DND-41 (cell line): ENCODE data around the gene FAM219A.

Source experiments
- ATAC-seq: fragments of 200-7000 bp; cut with Tn5 transposase; 3 replicates; pipeline ENCODE4 v1.9.1; 2021; ENCODE audit warnings: low read depth; ENCODE audit not compliant: insufficient read depth
- DNase-seq: peaks from one replicate; pipeline ENCODE4 v3.0.0-alpha.2; 2020
- H2AFZ ChIP-seq: 2 replicates; pipeline ENCODE4 v1.6.0; 2012; ENCODE audit warnings: low read depth, low read length
- H3K27ac ChIP-seq: 2 replicates; pipeline ENCODE4 v1.5.1; 2012; ENCODE audit warnings: low read length, inconsistent platforms
- H3K27me3 ChIP-seq: fragments of 200-600 bp; sonication (generic); 2 replicates; pipeline ENCODE4 v1.6.0; 2012; ENCODE audit warnings: low read length, mild to moderate bottlenecking, inconsistent platforms; ENCODE audit not compliant: insufficient read depth, poor library complexity
- H3K36me3 ChIP-seq: 2 replicates; pipeline ENCODE4 v1.5.1; 2012; ENCODE audit warnings: low read length, inconsistent platforms; ENCODE audit not compliant: insufficient read depth
- H3K4me1 ChIP-seq: 2 replicates; pipeline ENCODE4 v1.5.1; 2012; ENCODE audit warnings: mild to moderate bottlenecking, low read length; ENCODE audit not compliant: insufficient read depth
- H3K4me2 ChIP-seq: 2 replicates; pipeline ENCODE4 v1.6.0; 2012; ENCODE audit warnings: mild to moderate bottlenecking, moderate library complexity, low read length, inconsistent platforms; ENCODE audit not compliant: insufficient read depth
- H3K4me3 ChIP-seq, 2 experiments: fragments of 200-600 bp in 1 of 2; shearing (Covaris generic) in 1 of 2; 2 replicates each; pipeline ENCODE4 v1.5.1; 2012 to 2016; ENCODE audit warnings: inconsistent platforms in 2 of 2, low read length in 2 of 2, mild to moderate bottlenecking in 2 of 2, low read depth in 1 of 2, moderate library complexity in 1 of 2
- H3K79me2 ChIP-seq: 2 replicates; pipeline ENCODE4 v1.6.0; 2012; ENCODE audit warnings: low read length, inconsistent platforms; ENCODE audit not compliant: insufficient read depth
- H3K9ac ChIP-seq: 2 replicates; pipeline ENCODE4 v1.6.0; 2012; ENCODE audit warnings: low read depth, mild to moderate bottlenecking, inconsistent platforms, low read length, moderate library complexity
- H3K9me3 ChIP-seq: 2 replicates; pipeline ENCODE4 v1.5.1; 2012; ENCODE audit warnings: low read length, moderate library complexity, mild to moderate bottlenecking, inconsistent platforms; ENCODE audit not compliant: insufficient read depth, severe bottlenecking
- H4K20me1 ChIP-seq: 2 replicates; pipeline ENCODE4 v1.6.0; 2012; ENCODE audit warnings: low read length; ENCODE audit not compliant: insufficient read depth
- EZH2 ChIP-seq: IDR thresholded peaks from 3 replicates; pipeline ENCODE4 v1.6.1; 2012; ENCODE audit warnings: borderline replicate concordance, low read depth, mild to moderate bottlenecking, moderate library complexity, low read length, inconsistent platforms; ENCODE audit not compliant: severe bottlenecking
- TF ChIP-seq, protein P1 (sequence below): IDR thresholded peaks from 2 replicates; pipeline ENCODE4 v1.5.1; 2012; ENCODE audit warnings: borderline replicate concordance, low read length, moderate library complexity, mild to moderate bottlenecking; ENCODE audit not compliant: poor library complexity, severe bottlenecking; ENCODE audit errors: extremely low read depth

FAM219A gene

DNA sequence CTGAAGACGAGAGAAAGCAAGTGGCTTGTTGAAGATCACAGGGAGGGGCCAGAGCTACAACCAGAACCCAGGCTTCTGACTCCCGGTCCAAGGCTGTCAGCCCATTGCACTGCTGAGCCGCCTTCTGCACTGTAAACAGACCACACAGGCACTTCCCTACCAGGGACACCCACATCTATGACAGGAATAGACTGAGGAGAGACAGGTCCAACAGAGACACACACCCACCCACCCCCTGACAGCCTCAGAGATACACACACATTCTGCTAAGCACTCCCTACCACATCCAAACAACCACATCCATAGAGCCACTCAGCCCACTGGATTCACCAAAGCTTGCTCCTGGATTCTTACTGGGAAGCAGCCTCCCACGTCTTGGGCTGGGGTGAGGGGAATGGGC, 58.6 kb downstream of the FAM219A start:
- H3K27me3 ChIP-seq: no peaks in the 10 kb centered on the region
- DNase-seq: no peak
- H2AFZ ChIP-seq: no peak overlapping the region
- peaks cover 27% of the 10 kb centered on the region for H3K36me3 ChIP-seq
- no peak for ATAC-seq
- no peak overlapping the region for H3K27ac ChIP-seq
- H3K9ac ChIP-seq: no peak overlapping the region
- peaks cover 6% of the 10 kb centered on the region; the same call in 1 of the 2 replicates for H4K20me1 ChIP-seq
- H3K9me3 ChIP-seq: no peaks in the 10 kb centered on the region
- no peak overlapping the region for H3K4me2 ChIP-seq
- TF ChIP-seq, protein P1, sequence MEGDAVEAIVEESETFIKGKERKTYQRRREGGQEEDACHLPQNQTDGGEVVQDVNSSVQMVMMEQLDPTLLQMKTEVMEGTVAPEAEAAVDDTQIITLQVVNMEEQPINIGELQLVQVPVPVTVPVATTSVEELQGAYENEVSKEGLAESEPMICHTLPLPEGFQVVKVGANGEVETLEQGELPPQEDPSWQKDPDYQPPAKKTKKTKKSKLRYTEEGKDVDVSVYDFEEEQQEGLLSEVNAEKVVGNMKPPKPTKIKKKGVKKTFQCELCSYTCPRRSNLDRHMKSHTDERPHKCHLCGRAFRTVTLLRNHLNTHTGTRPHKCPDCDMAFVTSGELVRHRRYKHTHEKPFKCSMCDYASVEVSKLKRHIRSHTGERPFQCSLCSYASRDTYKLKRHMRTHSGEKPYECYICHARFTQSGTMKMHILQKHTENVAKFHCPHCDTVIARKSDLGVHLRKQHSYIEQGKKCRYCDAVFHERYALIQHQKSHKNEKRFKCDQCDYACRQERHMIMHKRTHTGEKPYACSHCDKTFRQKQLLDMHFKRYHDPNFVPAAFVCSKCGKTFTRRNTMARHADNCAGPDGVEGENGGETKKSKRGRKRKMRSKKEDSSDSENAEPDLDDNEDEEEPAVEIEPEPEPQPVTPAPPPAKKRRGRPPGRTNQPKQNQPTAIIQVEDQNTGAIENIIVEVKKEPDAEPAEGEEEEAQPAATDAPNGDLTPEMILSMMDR: no peak
- no peak for TF ChIP-seq EZH2
- H3K4me1 ChIP-seq: no peaks in the 10 kb centered on the region
- no peaks in the 10 kb centered on the region for H3K79me2 ChIP-seq
- no peak overlapping the region for H3K4me3 ChIP-seq

DNA sequence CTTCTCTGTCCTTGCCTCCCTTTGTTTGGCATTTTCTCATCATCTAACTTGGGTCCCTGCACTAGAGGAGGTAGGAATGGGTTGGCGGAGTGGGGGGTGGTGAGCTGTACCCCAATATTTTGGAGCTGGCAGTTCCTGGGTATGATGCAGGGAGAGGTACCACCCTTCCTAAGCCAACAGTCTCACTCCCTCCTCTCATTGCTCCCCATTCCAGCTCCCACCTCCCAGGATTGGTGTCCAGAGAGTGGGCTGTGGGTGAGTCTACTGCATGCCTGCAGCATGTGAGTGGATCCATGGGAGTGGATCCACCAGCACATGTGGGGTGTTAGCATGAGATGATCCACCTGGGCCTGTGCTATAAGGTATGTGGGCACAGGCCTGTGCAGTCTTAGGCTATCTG, 59.5 kb downstream of the FAM219A start:
- Histone ChIP-seq H3K27ac (no peak overlapping the region), H2AFZ (no peak overlapping the region), H3K4me2 (no peak overlapping the region), H3K4me3 (no peak overlapping the region), H3K4me1 (no peaks in the 10 kb centered on the region), H3K79me2 (no peaks in the 10 kb centered on the region), H3K36me3 (peaks cover 27% of the 10 kb centered on the region), H3K27me3 (no peaks in the 10 kb centered on the region), H3K9ac (no peak overlapping the region), H3K9me3 (no peaks in the 10 kb centered on the region), H4K20me1 (peaks cover 6% of the 10 kb centered on the region; the same call in 1 of the 2 replicates)
- no peak for DNase-seq
- no peak for ATAC-seq
- TF ChIP-seq, protein P1: no peak
- TF ChIP-seq EZH2: no peak

DNA sequence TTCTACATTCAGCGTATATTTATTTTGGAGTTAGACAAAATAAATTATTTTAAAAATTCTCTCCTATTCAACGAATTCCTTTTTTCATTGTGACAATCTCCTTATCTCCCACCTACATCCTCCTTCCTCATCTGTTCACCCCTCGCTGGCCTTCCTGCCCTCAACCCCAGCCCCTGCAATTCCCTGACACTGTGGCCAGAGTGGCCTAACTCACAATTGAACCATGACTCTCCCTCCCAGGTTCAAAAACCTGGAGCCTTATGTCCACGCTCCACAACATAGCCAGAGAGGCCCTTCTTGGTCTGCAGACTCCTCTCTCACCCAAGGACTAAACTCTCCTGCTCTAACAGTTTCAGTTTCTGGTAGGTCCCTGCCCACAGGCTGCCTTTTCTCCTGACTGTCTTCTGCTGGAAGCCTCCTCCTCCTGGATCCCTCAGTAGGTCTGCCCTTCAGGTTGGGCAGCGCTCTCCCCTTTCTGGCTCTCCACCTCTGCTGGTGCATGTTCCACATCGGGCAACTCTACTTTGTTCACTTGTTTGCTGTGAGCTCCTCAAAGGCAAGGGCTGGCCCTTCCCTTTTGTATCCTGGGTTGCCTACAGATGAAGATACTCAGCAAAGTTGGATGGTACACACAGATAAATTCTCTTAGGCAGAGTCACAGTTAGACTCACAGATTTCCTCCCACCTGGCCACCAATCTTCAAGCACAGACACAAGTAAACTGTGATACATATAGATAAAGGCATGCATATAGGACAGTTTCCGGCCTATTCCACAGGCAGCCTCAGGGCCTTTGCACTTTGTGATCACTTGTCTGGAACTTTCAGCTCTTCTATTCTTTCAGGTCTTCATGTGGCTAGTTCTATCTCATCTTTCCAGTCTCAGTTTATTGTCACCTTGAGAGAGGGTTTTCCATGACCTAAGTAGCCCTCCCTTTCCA, 61.8 kb downstream of the FAM219A start:
- H3K4me2 ChIP-seq: no peak overlapping the region
- no peak overlapping the region for H3K9ac ChIP-seq
- H3K4me1 ChIP-seq: no peaks in the 10 kb centered on the region
- peaks cover 13% of the 10 kb centered on the region for H3K36me3 ChIP-seq
- no peaks in the 10 kb centered on the region for H3K79me2 ChIP-seq
- H3K27ac ChIP-seq: no peak overlapping the region
- no peak overlapping the region for H3K4me3 ChIP-seq
- no peaks in the 10 kb centered on the region for H4K20me1 ChIP-seq
- DNase-seq (no peak), ATAC-seq (no peak)
- H3K27me3 ChIP-seq: no peaks in the 10 kb centered on the region
- H2AFZ ChIP-seq: no peak overlapping the region
- no peaks in the 10 kb centered on the region for H3K9me3 ChIP-seq
- TF ChIP-seq EZH2: no peak
- TF ChIP-seq, protein P1: no peak
